GM12865 (cell line): Measurements from ENCODE around the gene DNPEP.

ENCODE experiments used
- DNase-seq: peaks from one replicate; pipeline ENCODE4 v3.0.0; 2010; ENCODE audit warnings: low read depth
- H3K4me3 ChIP-seq: 2 replicates; pipeline ENCODE4 v1.5.1; 2011; ENCODE audit warnings: mild to moderate bottlenecking, low read depth, low read length, control low read depth
- TF ChIP-seq, protein P1 (sequence below): IDR thresholded peaks from 2 replicates; pipeline ENCODE4 v1.5.1; 2011; ENCODE audit warnings: low read length, control low read depth, low read depth, inconsistent platforms; ENCODE audit not compliant: insufficient read depth; ENCODE audit errors: missing control alignments

Gene DNPEP

DNA sequence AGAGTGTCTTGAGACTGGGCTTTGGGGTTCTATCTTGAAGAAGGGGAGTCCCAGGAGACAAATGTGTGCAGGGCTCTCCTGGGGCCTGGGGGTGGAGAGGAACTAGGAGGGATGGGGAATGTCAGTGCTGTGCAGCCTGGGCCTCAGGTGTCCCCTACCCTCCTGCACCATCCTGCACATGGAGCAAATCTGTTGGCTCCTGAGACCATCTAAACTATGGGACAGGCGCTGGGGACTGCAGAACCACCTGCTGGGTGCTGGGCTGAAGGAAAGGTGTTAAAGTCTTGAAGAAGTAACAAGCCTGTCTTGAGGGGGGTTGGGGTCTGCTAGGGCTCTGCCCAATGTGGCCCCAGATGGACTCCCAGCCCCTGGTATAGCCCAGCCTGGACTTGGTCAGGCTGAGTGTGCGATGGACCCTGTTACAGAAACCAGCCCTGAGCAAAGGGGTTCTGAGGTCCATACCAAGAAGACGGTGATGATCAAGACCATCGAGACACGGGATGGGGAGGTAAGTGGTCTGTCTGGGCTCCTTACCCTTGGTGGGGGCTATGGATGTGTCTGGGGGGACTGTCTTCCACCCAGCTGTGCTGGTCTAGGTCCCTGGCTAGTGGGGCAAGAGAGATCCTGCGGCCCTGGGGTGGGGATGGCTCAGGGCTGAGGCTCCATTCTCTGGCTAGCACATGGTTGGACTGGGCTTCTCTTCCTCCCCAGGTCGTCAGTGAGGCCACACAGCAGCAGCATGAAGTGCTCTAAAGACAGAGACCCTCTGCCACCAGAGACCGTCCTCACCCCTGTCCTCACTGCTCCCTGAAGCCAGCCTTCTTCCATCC is 37.7 kb upstream of the DNPEP start:
- no peak for DNase-seq
- no peak overlapping the region for H3K4me3 ChIP-seq
- TF ChIP-seq, protein P1, sequence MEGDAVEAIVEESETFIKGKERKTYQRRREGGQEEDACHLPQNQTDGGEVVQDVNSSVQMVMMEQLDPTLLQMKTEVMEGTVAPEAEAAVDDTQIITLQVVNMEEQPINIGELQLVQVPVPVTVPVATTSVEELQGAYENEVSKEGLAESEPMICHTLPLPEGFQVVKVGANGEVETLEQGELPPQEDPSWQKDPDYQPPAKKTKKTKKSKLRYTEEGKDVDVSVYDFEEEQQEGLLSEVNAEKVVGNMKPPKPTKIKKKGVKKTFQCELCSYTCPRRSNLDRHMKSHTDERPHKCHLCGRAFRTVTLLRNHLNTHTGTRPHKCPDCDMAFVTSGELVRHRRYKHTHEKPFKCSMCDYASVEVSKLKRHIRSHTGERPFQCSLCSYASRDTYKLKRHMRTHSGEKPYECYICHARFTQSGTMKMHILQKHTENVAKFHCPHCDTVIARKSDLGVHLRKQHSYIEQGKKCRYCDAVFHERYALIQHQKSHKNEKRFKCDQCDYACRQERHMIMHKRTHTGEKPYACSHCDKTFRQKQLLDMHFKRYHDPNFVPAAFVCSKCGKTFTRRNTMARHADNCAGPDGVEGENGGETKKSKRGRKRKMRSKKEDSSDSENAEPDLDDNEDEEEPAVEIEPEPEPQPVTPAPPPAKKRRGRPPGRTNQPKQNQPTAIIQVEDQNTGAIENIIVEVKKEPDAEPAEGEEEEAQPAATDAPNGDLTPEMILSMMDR: no peak

DNA sequence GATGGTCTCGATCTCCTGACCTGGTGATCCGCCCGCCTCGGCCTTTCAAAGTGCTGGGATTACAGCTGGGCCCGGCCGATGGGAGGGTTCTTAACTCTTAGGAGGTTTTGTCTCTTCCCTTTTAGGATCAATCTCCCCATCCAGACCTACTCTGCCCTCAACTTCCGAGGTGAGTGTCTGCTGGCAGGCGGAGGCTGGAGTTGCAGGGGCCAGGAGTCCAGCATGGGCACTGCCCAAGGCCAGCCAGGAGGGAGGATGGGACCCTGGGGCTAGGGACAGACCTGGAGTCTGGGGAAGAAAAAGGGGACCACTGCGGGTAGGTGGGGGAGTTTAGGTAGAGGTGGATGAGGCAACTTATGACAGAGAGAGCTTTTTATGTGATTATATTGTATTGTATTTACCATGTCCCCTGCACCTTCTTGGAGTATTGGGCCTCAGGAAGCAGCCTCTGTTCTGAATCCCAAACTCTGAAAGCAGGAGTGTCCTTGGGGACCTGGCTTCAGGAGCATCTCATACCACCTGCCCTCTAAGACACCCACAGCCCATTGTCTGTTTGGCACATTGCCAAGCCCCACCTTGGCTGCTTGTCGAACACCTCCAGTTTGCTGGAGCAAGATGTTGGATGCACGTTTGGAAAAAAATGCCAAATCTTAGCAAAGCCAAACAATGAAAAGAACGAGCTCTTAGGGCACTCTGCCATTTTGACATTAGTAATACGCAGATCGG is 36.1 kb upstream of the DNPEP start:
- DNase-seq: no peak
- no peak overlapping the region for H3K4me3 ChIP-seq
- TF ChIP-seq, protein P1: no peak

DNA sequence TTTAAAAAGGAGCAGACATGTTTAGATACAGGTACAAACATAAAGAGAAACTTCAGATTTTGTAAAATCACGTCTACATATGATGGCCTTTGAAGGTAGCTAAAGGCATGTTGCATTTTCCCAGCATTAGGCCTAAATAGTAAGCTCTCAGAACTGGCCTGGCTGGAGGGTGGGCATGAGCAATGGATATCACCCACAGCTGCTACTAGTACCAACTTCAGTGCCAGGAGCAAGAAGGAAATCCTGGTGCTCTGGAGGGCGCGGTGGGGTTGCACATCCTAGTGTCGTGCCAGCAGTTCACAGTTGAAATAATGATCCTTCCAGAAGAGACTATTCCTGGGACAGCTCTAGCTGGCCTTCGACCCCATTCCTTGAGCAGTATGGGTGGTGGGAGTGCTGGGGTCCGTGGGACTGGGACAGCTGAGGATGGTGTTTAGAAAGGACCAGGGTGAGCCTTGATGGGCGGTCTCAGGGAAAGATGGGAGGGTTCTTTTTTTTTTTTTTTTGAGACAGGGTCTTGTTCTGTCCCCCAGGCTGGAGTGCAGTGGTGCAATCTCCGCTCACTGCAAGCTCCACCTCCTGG is 35.3 kb upstream of the DNPEP start:
- TF ChIP-seq, protein P1: no peak
- no peak overlapping the region for H3K4me3 ChIP-seq
- no peak for DNase-seq

DNA sequence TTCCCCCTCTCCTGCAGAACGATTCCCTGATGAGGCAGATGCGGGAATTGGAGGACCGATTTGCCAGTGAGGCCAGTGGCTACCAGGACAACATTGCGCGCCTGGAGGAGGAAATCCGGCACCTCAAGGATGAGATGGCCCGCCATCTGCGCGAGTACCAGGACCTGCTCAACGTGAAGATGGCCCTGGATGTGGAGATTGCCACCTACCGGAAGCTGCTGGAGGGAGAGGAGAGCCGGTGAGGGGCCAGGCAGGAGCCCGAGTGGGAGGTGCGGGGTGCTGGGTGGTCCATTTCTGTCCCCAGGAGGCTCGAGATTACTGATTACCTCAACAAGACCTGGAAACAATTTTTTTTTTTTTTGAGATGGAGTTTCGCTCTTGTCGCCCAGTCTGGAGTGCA is 33.6 kb upstream of the DNPEP start:
- no peak for DNase-seq
- TF ChIP-seq, protein P1: no peak
- H3K4me3 ChIP-seq: no peak overlapping the region

DNA sequence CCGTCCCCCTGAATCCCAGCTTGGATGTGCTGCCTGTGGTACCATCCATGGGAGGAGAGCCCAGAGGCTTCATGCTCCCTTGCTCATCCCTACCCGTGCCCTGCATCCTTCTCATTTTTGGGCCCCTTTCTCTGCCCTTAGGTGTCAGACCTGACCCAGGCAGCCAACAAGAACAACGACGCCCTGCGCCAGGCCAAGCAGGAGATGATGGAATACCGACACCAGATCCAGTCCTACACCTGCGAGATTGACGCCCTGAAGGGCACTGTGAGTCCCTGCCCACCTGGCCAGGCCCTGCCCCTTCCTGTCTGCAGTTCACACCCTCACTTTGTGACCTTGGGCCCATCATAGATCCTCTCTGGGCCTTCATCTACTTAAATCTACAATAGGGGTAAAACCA is 33.0 kb upstream of the DNPEP start:
- DNase-seq: no peak
- no peak overlapping the region for H3K4me3 ChIP-seq

DNA sequence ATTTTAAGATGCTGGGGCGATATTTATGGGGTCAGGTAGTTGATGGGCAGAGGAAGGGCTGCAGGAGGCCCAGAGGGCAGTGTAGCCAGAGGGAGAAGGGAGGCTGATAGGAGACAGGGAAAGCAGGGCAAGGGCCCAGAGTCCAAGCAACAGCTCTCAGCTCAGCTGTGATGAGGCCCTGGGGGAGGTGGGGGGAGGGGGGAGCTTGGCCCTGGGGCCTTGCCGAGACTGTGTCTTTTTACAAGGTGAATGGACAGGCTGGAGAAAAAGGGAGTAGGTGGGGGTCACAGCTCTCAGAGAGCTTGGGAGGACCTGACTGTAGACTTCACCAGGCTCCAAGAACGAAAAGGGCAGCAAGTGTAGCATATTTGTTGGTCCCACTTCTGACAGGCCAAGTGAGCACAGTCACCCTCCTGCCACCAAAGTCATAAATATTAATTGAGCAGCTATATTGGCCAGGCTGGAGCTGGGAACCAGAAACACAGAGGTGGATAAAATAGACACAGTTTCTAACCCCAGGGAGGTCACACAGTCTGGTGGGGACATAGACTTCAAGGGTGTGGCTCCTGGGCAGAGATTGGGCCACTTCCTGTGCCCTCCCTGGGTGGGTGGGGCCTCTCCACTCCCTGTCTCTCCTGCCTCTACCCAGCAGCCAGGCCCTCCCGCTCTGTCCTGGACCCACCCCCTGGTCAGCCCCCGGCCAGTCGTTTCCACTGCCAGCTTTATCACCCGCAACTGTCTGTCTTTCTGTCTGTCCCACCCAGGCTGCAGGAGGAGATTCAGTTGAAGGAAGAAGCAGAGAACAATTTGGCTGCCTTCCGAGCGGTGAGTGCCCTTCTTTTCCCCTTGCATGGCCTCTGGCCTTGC is 31.9 kb upstream of the DNPEP start:
- TF ChIP-seq, protein P1: no peak
- DNase-seq: no peak

More for the DNA sequence above, 33.0 kb upstream of the DNPEP start:
- TF ChIP-seq, protein P1: no peak

More for the DNA sequence above, 31.9 kb upstream of the DNPEP start:
- no peak overlapping the region for H3K4me3 ChIP-seq
